Esophagus muscularis mucosa (tissue), 4 donors: ENCODE measurements around the gene HGS.

Experiments used
- EP300 ChIP-seq: sonication (generic); formaldehyde crosslinking; IDR thresholded peaks from one replicate; pipeline ENCODE4 v1.6.1; 2017; ENCODE audit warnings: antibody characterized with exemption
- POLR2A ChIP-seq: fragments of 450-650 bp; IDR thresholded peaks from one replicate; pipeline ENCODE4 v1.6.1; 2017; ENCODE audit warnings: antibody characterized with exemption, moderate library complexity, mild to moderate bottlenecking, low read depth
- POLR2AphosphoS5 ChIP-seq, 2 donors: sonication (generic); formaldehyde crosslinking; IDR thresholded peaks; one replicate each; pipeline ENCODE4 v1.6.1; 2017; ENCODE audit warnings: antibody characterized with exemption in 2 of 2
- TF ChIP-seq, protein P1 (sequence below), 3 experiments: fragments of 200-600 bp in 2 of 3; fragments of 450-650 bp in 1 of 3; sonication (generic) in 2 of 3; IDR thresholded peaks; one replicate each; pipeline ENCODE4 v1.5.1; 2017 to 2019; ENCODE audit warnings: antibody characterized with exemption in 3 of 3, mild to moderate bottlenecking in 2 of 3, moderate library complexity in 1 of 3

GRCh38 chr17:81714412-81715106 is 30.7 kb downstream of the HGS start:
- TF ChIP-seq, protein P1, sequence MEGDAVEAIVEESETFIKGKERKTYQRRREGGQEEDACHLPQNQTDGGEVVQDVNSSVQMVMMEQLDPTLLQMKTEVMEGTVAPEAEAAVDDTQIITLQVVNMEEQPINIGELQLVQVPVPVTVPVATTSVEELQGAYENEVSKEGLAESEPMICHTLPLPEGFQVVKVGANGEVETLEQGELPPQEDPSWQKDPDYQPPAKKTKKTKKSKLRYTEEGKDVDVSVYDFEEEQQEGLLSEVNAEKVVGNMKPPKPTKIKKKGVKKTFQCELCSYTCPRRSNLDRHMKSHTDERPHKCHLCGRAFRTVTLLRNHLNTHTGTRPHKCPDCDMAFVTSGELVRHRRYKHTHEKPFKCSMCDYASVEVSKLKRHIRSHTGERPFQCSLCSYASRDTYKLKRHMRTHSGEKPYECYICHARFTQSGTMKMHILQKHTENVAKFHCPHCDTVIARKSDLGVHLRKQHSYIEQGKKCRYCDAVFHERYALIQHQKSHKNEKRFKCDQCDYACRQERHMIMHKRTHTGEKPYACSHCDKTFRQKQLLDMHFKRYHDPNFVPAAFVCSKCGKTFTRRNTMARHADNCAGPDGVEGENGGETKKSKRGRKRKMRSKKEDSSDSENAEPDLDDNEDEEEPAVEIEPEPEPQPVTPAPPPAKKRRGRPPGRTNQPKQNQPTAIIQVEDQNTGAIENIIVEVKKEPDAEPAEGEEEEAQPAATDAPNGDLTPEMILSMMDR (IDR thresholded peaks at IDR 0.05) = no peak
- TF ChIP-seq POLR2AphosphoS5 (IDR thresholded peaks at IDR 0.05) (no peak), EP300 (no peak), POLR2A (no peak)
